ENCODE data around the gene UBD. TPM values are rescaled to one million over a fixed set of nuclear protein-coding genes. Genes with fewer than 3 reads are reported as not detected.

UBD gene
- total RNA-seq, 1 experiment from 2014 or later = not detected

DNA sequence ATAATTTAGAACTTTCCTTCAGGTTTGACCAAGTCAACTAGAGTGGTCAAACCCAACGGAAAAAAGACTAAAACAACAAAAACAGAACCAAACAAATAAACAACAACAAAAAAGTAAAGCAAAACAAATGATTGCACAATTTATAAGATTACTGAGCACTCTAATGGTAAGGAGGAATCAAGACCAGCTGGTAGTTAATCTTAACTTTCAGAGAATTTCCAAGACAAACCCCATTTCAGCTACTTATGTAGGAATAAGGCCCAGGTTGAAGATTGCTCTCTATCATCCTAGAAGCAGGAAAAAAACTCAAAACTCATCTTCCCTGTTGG is 34.3 kb downstream of the UBD start:
- DNase-seq (ENCODE audit: low read depth, low spot score) (no peak), ATAC-seq (no peak)
- TF ChIP-seq ZBTB33 (IDR thresholded peaks at IDR 0.05; ENCODE audit: extremely low read depth, insufficient replicate concordance, low read length) (no peak), ZFX (IDR thresholded peaks at IDR 0.05) (no peak), RAD21 (IDR thresholded peaks at IDR 0.05; ENCODE audit: low read depth) (no peak), ZNF274 (IDR thresholded peaks at IDR 0.05; ENCODE audit: low read depth, low read length) (no peak), SIN3A (IDR thresholded peaks at IDR 0.05; ENCODE audit: low read depth) (no peak), SRF (IDR thresholded peaks at IDR 0.05; ENCODE audit: low read depth) (no peak), POLR2A (IDR thresholded peaks at IDR 0.05; ENCODE audit: borderline replicate concordance, extremely low read depth, insufficient read depth, insufficient read length) (no peak), POLR2AphosphoS5 (IDR thresholded peaks at IDR 0.05; ENCODE audit: low read depth, low read length) (no peak), ELF1 (IDR thresholded peaks at IDR 0.05; ENCODE audit: borderline replicate concordance, low read depth) (no peak), EGR1 (IDR thresholded peaks at IDR 0.05; ENCODE audit: low read depth) (no peak), FOSL1 (IDR thresholded peaks at IDR 0.05; ENCODE audit: low read depth) (no peak)
- TF ChIP-seq, protein P1, sequence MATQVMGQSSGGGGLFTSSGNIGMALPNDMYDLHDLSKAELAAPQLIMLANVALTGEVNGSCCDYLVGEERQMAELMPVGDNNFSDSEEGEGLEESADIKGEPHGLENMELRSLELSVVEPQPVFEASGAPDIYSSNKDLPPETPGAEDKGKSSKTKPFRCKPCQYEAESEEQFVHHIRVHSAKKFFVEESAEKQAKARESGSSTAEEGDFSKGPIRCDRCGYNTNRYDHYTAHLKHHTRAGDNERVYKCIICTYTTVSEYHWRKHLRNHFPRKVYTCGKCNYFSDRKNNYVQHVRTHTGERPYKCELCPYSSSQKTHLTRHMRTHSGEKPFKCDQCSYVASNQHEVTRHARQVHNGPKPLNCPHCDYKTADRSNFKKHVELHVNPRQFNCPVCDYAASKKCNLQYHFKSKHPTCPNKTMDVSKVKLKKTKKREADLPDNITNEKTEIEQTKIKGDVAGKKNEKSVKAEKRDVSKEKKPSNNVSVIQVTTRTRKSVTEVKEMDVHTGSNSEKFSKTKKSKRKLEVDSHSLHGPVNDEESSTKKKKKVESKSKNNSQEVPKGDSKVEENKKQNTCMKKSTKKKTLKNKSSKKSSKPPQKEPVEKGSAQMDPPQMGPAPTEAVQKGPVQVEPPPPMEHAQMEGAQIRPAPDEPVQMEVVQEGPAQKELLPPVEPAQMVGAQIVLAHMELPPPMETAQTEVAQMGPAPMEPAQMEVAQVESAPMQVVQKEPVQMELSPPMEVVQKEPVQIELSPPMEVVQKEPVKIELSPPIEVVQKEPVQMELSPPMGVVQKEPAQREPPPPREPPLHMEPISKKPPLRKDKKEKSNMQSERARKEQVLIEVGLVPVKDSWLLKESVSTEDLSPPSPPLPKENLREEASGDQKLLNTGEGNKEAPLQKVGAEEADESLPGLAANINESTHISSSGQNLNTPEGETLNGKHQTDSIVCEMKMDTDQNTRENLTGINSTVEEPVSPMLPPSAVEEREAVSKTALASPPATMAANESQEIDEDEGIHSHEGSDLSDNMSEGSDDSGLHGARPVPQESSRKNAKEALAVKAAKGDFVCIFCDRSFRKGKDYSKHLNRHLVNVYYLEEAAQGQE (IDR thresholded peaks at IDR 0.05; ENCODE audit: low read depth) = no peak
- Histone ChIP-seq H3K27me3 (ENCODE audit: insufficient read depth, low read length) (no peaks in the 10 kb centered on the region), H3K9me3 (ENCODE audit: control insufficient read depth in 1 of 2, insufficient read depth in 1 of 2, low read depth in 1 of 2, low read length in 2 of 2) (no peaks in the 10 kb centered on the region), H3K27ac (ENCODE audit: low read depth, low read length) (no peak overlapping the region), H4K20me1 (ENCODE audit: insufficient read depth) (no peaks in the 10 kb centered on the region), H3K4me1 (ENCODE audit: control insufficient read depth in 1 of 2, insufficient read depth in 2 of 2, low read length in 2 of 2) (no peaks in the 10 kb centered on the region), H3K9me2 (ENCODE audit: insufficient read depth) (no peaks in the 10 kb centered on the region), H3K36me3 (ENCODE audit: control insufficient read depth in 1 of 2, insufficient read depth in 2 of 2, low read length in 2 of 2) (no peaks in the 10 kb centered on the region), H3K9ac (ENCODE audit: low read length) (no peak overlapping the region), H2AFZ (ENCODE audit: low read depth, low read length, poor library complexity, severe bottlenecking) (no peak overlapping the region), H3K4me2 (ENCODE audit: low read length) (no peak overlapping the region), H3K4me3 (replicated peaks in 1 of 2; ENCODE audit: low read depth in 1 of 2, low read length in 2 of 2) (no peak overlapping the region), H3K79me2 (ENCODE audit: insufficient read depth, low read length) (no peaks in the 10 kb centered on the region)
- BruUV-seq (replicated peaks) = no TSS peak
- POLR2A ChIA-PET = no interaction called here
- RAD21 ChIA-PET (ENCODE audit: low non-redundant PET in 1 of 2, low total read pairs in 2 of 2, uncharacterized antibody in 2 of 2, unreplicated experiment in 2 of 2) = no interaction called here
- intact Hi-C loops (cut with micrococcal nuclease) = no loop called here
- CTCF ChIA-PET = no interaction called here

All from HCT116 (cell line).